ENCODE measurements around the gene RASSF1. TPM values are rescaled to one million over a fixed set of nuclear protein-coding genes. Genes with fewer than 3 reads are reported as not detected.

RASSF1 gene
- total and polyA plus RNA-seq, 2 of the 13 experiments (the other 11 are each of a cell fraction or from before 2014, with no cell fraction given): 10.2 to 27.5 TPM

DNA sequence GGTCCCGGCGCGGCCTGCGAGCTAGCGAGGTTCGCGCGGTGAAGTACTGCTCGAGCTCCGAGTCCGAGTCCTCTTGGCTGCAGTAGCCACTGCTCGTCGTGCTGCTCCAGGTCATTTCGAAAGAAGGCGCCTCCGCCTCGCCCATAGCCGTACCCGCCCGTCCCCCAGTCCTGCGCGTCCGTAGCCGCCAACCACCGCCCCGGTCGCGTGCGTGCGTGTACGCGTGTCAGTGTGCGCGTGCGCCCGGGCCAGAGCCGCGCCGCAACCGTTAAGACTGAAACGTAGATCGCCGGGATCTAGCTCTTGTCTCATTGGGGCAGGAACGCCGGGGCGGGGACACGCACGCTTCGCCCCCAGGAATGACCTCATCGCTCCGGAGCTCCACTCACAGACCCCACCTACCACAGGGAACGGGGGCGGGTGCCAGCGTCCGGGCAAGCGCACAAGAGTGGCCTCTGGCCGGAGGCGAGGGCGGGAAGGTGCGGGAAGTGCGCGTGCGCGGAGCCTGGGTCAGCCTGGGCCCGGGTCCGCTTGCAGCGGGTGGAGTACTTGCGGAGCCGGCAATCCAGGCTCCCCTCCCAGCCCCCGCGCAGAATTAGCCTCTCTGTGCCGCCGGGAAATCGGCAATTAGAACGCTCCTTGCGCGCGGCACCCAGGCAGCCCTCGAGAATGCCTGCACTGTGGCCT, 3.3 kb downstream of the RASSF1 start (continued):
- no peak for TF ChIP-seq FOXK2 (IDR thresholded peaks at IDR 0.05)
- no peak for TF ChIP-seq ZNF382 (CRISPR knock-in tag; IDR thresholded peaks at IDR 0.05; ENCODE audit: borderline replicate concordance)
- peak; percentile 99 for TF ChIP-seq ZNF546 (CRISPR knock-in tag; conservative IDR thresholded peaks at IDR 0.05)
- TF ChIP-seq DR1 (CRISPR knock-in tag; IDR thresholded peaks at IDR 0.05): peak; percentile 67
- TF ChIP-seq ZBTB3 (CRISPR knock-in tag; IDR thresholded peaks at IDR 0.05; ENCODE audit: borderline replicate concordance, low read depth): 0 out of 2 replicates have a peak, but pooled peaks have one; percentile 30
- peak; percentile 13; the same call in 1 of the 2 replicates for TF ChIP-seq FOXA3 (CRISPR knock-in tag; IDR thresholded peaks at IDR 0.05)
- peak; percentile 64 for TF ChIP-seq ZNF800 (CRISPR knock-in tag; IDR thresholded peaks at IDR 0.05)
- peak; percentile 73 for TF ChIP-seq ZNF446 (CRISPR knock-in tag; IDR thresholded peaks at IDR 0.05)
- TF ChIP-seq ZBTB42 (CRISPR knock-in tag; IDR thresholded peaks at IDR 0.05): peak; percentile 81; the same call in 1 of the 2 replicates
- no peak for TF ChIP-seq THAP8 (CRISPR knock-in tag; IDR thresholded peaks at IDR 0.05; ENCODE audit: borderline replicate concordance)
- TF ChIP-seq, protein P1, sequence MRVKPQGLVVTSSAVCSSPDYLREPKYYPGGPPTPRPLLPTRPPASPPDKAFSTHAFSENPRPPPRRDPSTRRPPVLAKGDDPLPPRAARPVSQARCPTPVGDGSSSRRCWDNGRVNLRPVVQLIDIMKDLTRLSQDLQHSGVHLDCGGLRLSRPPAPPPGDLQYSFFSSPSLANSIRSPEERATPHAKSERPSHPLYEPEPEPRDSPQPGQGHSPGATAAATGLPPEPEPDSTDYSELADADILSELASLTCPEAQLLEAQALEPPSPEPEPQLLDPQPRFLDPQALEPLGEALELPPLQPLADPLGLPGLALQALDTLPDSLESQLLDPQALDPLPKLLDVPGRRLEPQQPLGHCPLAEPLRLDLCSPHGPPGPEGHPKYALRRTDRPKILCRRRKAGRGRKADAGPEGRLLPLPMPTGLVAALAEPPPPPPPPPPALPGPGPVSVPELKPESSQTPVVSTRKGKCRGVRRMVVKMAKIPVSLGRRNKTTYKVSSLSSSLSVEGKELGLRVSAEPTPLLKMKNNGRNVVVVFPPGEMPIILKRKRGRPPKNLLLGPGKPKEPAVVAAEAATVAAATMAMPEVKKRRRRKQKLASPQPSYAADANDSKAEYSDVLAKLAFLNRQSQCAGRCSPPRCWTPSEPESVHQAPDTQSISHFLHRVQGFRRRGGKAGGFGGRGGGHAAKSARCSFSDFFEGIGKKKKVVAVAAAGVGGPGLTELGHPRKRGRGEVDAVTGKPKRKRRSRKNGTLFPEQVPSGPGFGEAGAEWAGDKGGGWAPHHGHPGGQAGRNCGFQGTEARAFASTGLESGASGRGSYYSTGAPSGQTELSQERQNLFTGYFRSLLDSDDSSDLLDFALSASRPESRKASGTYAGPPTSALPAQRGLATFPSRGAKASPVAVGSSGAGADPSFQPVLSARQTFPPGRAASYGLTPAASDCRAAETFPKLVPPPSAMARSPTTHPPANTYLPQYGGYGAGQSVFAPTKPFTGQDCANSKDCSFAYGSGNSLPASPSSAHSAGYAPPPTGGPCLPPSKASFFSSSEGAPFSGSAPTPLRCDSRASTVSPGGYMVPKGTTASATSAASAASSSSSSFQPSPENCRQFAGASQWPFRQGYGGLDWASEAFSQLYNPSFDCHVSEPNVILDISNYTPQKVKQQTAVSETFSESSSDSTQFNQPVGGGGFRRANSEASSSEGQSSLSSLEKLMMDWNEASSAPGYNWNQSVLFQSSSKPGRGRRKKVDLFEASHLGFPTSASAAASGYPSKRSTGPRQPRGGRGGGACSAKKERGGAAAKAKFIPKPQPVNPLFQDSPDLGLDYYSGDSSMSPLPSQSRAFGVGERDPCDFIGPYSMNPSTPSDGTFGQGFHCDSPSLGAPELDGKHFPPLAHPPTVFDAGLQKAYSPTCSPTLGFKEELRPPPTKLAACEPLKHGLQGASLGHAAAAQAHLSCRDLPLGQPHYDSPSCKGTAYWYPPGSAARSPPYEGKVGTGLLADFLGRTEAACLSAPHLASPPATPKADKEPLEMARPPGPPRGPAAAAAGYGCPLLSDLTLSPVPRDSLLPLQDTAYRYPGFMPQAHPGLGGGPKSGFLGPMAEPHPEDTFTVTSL (CRISPR knock-in tag; IDR thresholded peaks at IDR 0.05; ENCODE audit: borderline replicate concordance): 0 out of 2 replicates have a peak, but pooled peaks have one; percentile 9
- TF ChIP-seq ZSCAN25 (CRISPR knock-in tag; IDR thresholded peaks at IDR 0.05): peak; percentile 51; the same call in 1 of the 2 replicates
- TF ChIP-seq MIER3 (CRISPR knock-in tag; IDR thresholded peaks at IDR 0.05; ENCODE audit: borderline replicate concordance): peak; percentile 30; the same call in 1 of the 2 replicates
- TF ChIP-seq, protein P2, sequence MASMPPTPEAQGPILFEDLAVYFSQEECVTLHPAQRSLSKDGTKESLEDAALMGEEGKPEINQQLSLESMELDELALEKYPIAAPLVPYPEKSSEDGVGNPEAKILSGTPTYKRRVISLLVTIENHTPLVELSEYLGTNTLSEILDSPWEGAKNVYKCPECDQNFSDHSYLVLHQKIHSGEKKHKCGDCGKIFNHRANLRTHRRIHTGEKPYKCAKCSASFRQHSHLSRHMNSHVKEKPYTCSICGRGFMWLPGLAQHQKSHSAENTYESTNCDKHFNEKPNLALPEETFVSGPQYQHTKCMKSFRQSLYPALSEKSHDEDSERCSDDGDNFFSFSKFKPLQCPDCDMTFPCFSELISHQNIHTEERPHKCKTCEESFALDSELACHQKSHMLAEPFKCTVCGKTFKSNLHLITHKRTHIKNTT (CRISPR knock-in tag; IDR thresholded peaks at IDR 0.05): no peak
- TF ChIP-seq PCBP1 (IDR thresholded peaks at IDR 0.05; ENCODE audit: borderline replicate concordance, low read depth, low read length): 0 out of 2 replicates have a peak, but pooled peaks have one; percentile 26
- peak; percentile 86; the same call in 1 of the 2 replicates for TF ChIP-seq ZNF431 (CRISPR knock-in tag; IDR thresholded peaks at IDR 0.05; ENCODE audit: borderline replicate concordance, low read depth)
- TF ChIP-seq SMAD9 (CRISPR knock-in tag; IDR thresholded peaks at IDR 0.05): no peak; the same call in none of the 2 replicates
